Measurements from ENCODE around the gene ISL2. TPM values are rescaled to one million over a fixed set of nuclear protein-coding genes. Genes with fewer than 3 reads are reported as not detected.

Gene ISL2
- total and polyA plus RNA-seq, 2 of the 13 experiments (the other 11 are each of a cell fraction or from before 2014, with no cell fraction given): 4.3 to 5.1 TPM

- TF ChIP-seq ZBED4 (CRISPR knock-in tag; IDR thresholded peaks at IDR 0.05; ENCODE audit: borderline replicate concordance): no peak; the same call in 1 of the 2 replicates
- TF ChIP-seq HHEX (CRISPR knock-in tag; IDR thresholded peaks at IDR 0.05): no peak
- TF ChIP-seq ZNF451 (CRISPR knock-in tag; IDR thresholded peaks at IDR 0.05): peak; percentile 28; the same call in 1 of the 2 replicates
- TF ChIP-seq ZNF160 (CRISPR knock-in tag; IDR thresholded peaks at IDR 0.05): 0 out of 2 replicates have a peak, but pooled peaks have one; percentile 9
- no peak for TF ChIP-seq TBP (CRISPR knock-in tag; IDR thresholded peaks at IDR 0.05)
- TF ChIP-seq REPIN1 (CRISPR knock-in tag; IDR thresholded peaks at IDR 0.05; ENCODE audit: borderline replicate concordance, low read depth): peak; percentile 79; the same call in 1 of the 2 replicates
- TF ChIP-seq NR2F2 (IDR thresholded peaks at IDR 0.05; ENCODE audit: borderline replicate concordance, low read depth): peak; percentile 42; the same call in 1 of the 2 replicates
- TF ChIP-seq RARA (CRISPR knock-in tag; IDR thresholded peaks at IDR 0.05): 0 out of 2 replicates have a peak, but pooled peaks have one; percentile 36
- TF ChIP-seq ZNF784 (CRISPR knock-in tag; IDR thresholded peaks at IDR 0.05; ENCODE audit: borderline replicate concordance): 0 out of 2 replicates have a peak, but pooled peaks have one; percentile 69
- no peak for TF ChIP-seq ZNF3 (CRISPR knock-in tag; IDR thresholded peaks at IDR 0.05)
- no peak for TF ChIP-seq ZNF17 (CRISPR knock-in tag; IDR thresholded peaks at IDR 0.05)
- TF ChIP-seq LBX2 (CRISPR knock-in tag; IDR thresholded peaks at IDR 0.05; ENCODE audit: borderline replicate concordance): 0 out of 2 replicates have a peak, but pooled peaks have one; percentile 34
- no peak for TF ChIP-seq ZNF30 (CRISPR knock-in tag; IDR thresholded peaks at IDR 0.05)
- no peak for TF ChIP-seq SMARCE1 (IDR thresholded peaks at IDR 0.05; ENCODE audit: borderline replicate concordance)
- TF ChIP-seq JARID2 (CRISPR knock-in tag; IDR thresholded peaks at IDR 0.05; ENCODE audit: insufficient replicate concordance): peak; percentile 80
- TF ChIP-seq ZNF770 (CRISPR knock-in tag; IDR thresholded peaks at IDR 0.05): no peak; the same call in none of the 2 replicates
- TF ChIP-seq NFRKB (IDR thresholded peaks at IDR 0.05): no peak
- TF ChIP-seq ZNF430 (CRISPR knock-in tag; IDR thresholded peaks at IDR 0.05): peak; percentile 30; the same call in 1 of the 2 replicates
Measured at GRCh38 chr15:76311100-76311953, 25.2 kb upstream of the ISL2 start, which contains the start of gene ETFA (continued).
